HepG2 (cell line): ENCODE measurements around the gene APOC3. TPM values are rescaled to one million over a fixed set of nuclear protein-coding genes. Genes with fewer than 3 reads are reported as not detected.

Experiments
- ATAC-seq: fragments of 200-7000 bp; cut with Tn5 transposase; 3 replicates; pipeline ENCODE4 v1.9.1; 2020; ENCODE audit warnings: mild to moderate bottlenecking, moderate library complexity
- BruUV-seq: library from RNA; stranded (reverse); fragments of 400-500 nt; replicated peaks from 2 replicates; lab custom pipeline; 2021; lab: Mats Ljungman, UMichigan
- CTCF ChIA-PET: fragments of 300-600 bp; formaldehyde crosslinking; extraction: SDS; loops from one replicate; lab custom pipeline; 2021; ENCODE audit warnings: low total read pairs, inconsistent platforms, low intra/inter-chr PET ratio; lab: Yijun Ruan, JAX
- POLR2A ChIA-PET: fragments of 350-600 bp; sonication (Branson Sonifier 250); formaldehyde crosslinking; loops from one replicate; lab custom pipeline; 2020; ENCODE audit warnings: antibody characterized with exemption, inconsistent platforms; lab: Yijun Ruan, JAX
- DNase-seq: peaks from one replicate; pipeline ENCODE4 v3.0.0-alpha.2; 2015; ENCODE audit warnings: low spot score
- FAIRE-seq: peaks from 3 replicates; lab custom pipeline; 2011; peaks lifted over from hg19 to GRCh38; lab: Jason Lieb, UNC
- H2AFZ ChIP-seq: one replicate; pipeline ENCODE4 v1.6.1; 2011; ENCODE audit warnings: low read length, inconsistent platforms
- H3K27ac ChIP-seq: fragments of 300-600 bp; 3 replicates; pipeline ENCODE4 v1.8.0; 2011; ENCODE audit warnings: mixed run types, mild to moderate bottlenecking, mixed read lengths, low read length, inconsistent platforms; ENCODE audit not compliant: insufficient read depth; ENCODE audit errors: extremely low read length
- H3K27me3 ChIP-seq, 2 experiments: fragments of 200-600 bp in 1 of 2; 2 replicates in 1 of 2; 3 replicates in 1 of 2; pipeline versions ENCODE4 v1.6.0 to v1.8.0; 2011; ENCODE audit warnings: low read length in 2 of 2, mild to moderate bottlenecking in 2 of 2, moderate library complexity in 2 of 2, inconsistent platforms in 1 of 2; ENCODE audit not compliant: insufficient read depth in 2 of 2, control insufficient read depth in 1 of 2
- H3K36me3 ChIP-seq, 2 experiments: fragments of 200-600 bp in 1 of 2; replicated peaks in 1 of 2; 2 replicates in 1 of 2; 3 replicates in 1 of 2; pipeline versions ENCODE4 v1.5.1 to v1.8.0; 2011; ENCODE audit warnings: low read length in 2 of 2, inconsistent platforms in 1 of 2; ENCODE audit not compliant: insufficient read depth in 2 of 2, control insufficient read depth in 1 of 2
- H3K4me1 ChIP-seq: 2 replicates; pipeline ENCODE4 v1.5.1; 2012; ENCODE audit warnings: low read length, inconsistent platforms; ENCODE audit not compliant: insufficient read depth
- H3K4me2 ChIP-seq: 2 replicates; pipeline ENCODE4 v1.6.0; 2011; ENCODE audit warnings: low read depth, low read length, inconsistent platforms
- H3K4me3 ChIP-seq, 3 experiments: fragments of 200-600 bp in 1 of 3; sonication (generic), shearing (Covaris generic) in 1 of 3; replicated peaks in 1 of 3; 2 replicates each; pipeline ENCODE4 v1.5.1; 2011 to 2016; ENCODE audit warnings: low read length in 3 of 3, inconsistent platforms in 2 of 3, low read depth in 2 of 3, mild to moderate bottlenecking in 2 of 3, control low read depth in 1 of 3, mixed read lengths in 1 of 3; ENCODE audit not compliant: insufficient read depth in 1 of 3
- H3K79me2 ChIP-seq: one replicate; pipeline ENCODE4 v1.6.1; 2011; ENCODE audit warnings: low read length, inconsistent platforms; ENCODE audit not compliant: insufficient read depth
- H3K9ac ChIP-seq: 2 replicates; pipeline ENCODE4 v1.6.0; 2011; ENCODE audit warnings: mild to moderate bottlenecking, low read depth, low read length, inconsistent platforms; ENCODE audit not compliant: insufficient read depth
- H3K9me3 ChIP-seq: 2 replicates; pipeline ENCODE4 v1.5.1; 2012; ENCODE audit warnings: mild to moderate bottlenecking, low read length
- H4K20me1 ChIP-seq: 2 replicates; pipeline ENCODE4 v1.6.0; 2011; ENCODE audit warnings: inconsistent platforms, mild to moderate bottlenecking, low read length, moderate library complexity; ENCODE audit not compliant: insufficient read depth
- ATAD3A ChIP-seq: sonication (generic); formaldehyde crosslinking; IDR thresholded peaks from 2 replicates; pipeline ENCODE4 v1.4.0; 2020; ENCODE audit warnings: missing genetic modification reagents
- ATF7 ChIP-seq, 2 experiments: fragments of 450-650 bp in 1 of 2; sonication (generic) in 1 of 2; formaldehyde crosslinking in 1 of 2; IDR thresholded peaks; 2 replicates each; pipeline versions ENCODE4 v1.4.0 to v1.6.1; 2016 to 2020; ENCODE audit warnings: antibody characterized with exemption in 1 of 2, mild to moderate bottlenecking in 1 of 2, missing genetic modification reagents in 1 of 2
- FOXK1 ChIP-seq: sonication (generic); formaldehyde crosslinking; IDR thresholded peaks from 2 replicates; pipeline ENCODE4 v1.4.0; 2020; ENCODE audit warnings: low read depth, missing genetic modification reagents, borderline replicate concordance
- HIVEP1 ChIP-seq: sonication (generic); formaldehyde crosslinking; IDR thresholded peaks from 2 replicates; pipeline ENCODE4 v1.4.0; 2020; ENCODE audit warnings: mild to moderate bottlenecking, missing genetic modification reagents
- ISX ChIP-seq: sonication (generic); formaldehyde crosslinking; conservative IDR thresholded peaks from 2 replicates; pipeline ENCODE4 v1.5.0; 2020; ENCODE audit warnings: missing genetic modification reagents
- TOE1 ChIP-seq: sonication (generic); formaldehyde crosslinking; IDR thresholded peaks from 2 replicates; pipeline ENCODE4 v1.4.0; 2020; ENCODE audit warnings: mild to moderate bottlenecking, missing genetic modification reagents
- TRIM24 ChIP-seq: sonication (generic); formaldehyde crosslinking; IDR thresholded peaks from 2 replicates; pipeline ENCODE4 v1.8.0; 2022; ENCODE audit warnings: mild to moderate bottlenecking, missing genetic modification reagents
- ZMYM4 ChIP-seq: sonication (generic); formaldehyde crosslinking; IDR thresholded peaks from 2 replicates; pipeline ENCODE4 v1.8.1; 2023; ENCODE audit warnings: mild to moderate bottlenecking, missing genetic modification reagents
- ZNF24 ChIP-seq: fragments of 450-650 bp; IDR thresholded peaks from 2 replicates; pipeline ENCODE4 v1.6.1; 2017; ENCODE audit warnings: antibody characterized with exemption, mild to moderate bottlenecking
- ZNF296 ChIP-seq: sonication (generic); formaldehyde crosslinking; conservative IDR thresholded peaks from 2 replicates; pipeline ENCODE4 v1.5.0; 2020; ENCODE audit warnings: mild to moderate bottlenecking, missing genetic modification reagents
- ZNF547 ChIP-seq: sonication (generic); formaldehyde crosslinking; IDR thresholded peaks from 2 replicates; pipeline ENCODE4 v1.5.1; 2020; ENCODE audit warnings: mild to moderate bottlenecking, missing genetic modification reagents
- WGBS: methylation state at CpG from one replicate; pipeline ENCODE4 v1.1.6; 2017; ENCODE audit warnings: low lambda C conversion rate; 5-methylcytosine and 5-hydroxymethylcytosine counted together
- in situ Hi-C: cut with HindIII; loops from 2 replicates; pipeline ENCODE4 v1.10.0; 2017; ENCODE audit warnings: low pct_unique_long_range_greater_than_20kb; ENCODE audit not compliant: extremely low pct_ligation_motif_present
- intact Hi-C: fragments of 100-400 bp; cut with micrococcal nuclease; formaldehyde crosslinking; loops from one replicate; pipeline ENCODE4 v1.10.0; 2022; ENCODE audit not compliant: unreplicated experiment
- polyA plus RNA-seq, 8 experiments: library from polyadenylated mRNA; depleted of rRNA in 3 of 8; stranded (reverse) in 7 of 8; unstranded in 1 of 8; fragments of >200 nt; fragmentation: Illumina TruSeq in 4 of 8; extraction: Trizol in 4 of 8; gene quantifications; 2 replicates each; pipeline versions ENCODE4 v1.2.1 to v1.2.3, GENCODE V29; 2011 to 2016; ENCODE audit warnings: low read depth in 4 of 8, missing spikeins in 1 of 8, mixed read lengths in 1 of 8; ENCODE audit not compliant: insufficient read depth in 1 of 8
- total RNA-seq, 5 experiments: library from RNA; depleted of rRNA; stranded (reverse); fragments of >200 nt; fragmentation: Illumina TruSeq; extraction: Trizol; gene quantifications; 2 replicates each; pipeline ENCODE4 v1.2.3, GENCODE V29; 2016; ENCODE audit warnings: low read depth in 1 of 5
- TF ChIP-seq, protein P1 (sequence below): sonication (generic); formaldehyde crosslinking; conservative IDR thresholded peaks from 2 replicates; pipeline ENCODE4 v1.4.0; 2020; ENCODE audit warnings: missing genetic modification reagents
- TF ChIP-seq, protein P2 (sequence below): sonication (generic); formaldehyde crosslinking; conservative IDR thresholded peaks from 2 replicates; pipeline ENCODE4 v1.8.0; 2022; ENCODE audit warnings: mild to moderate bottlenecking, moderate library complexity, missing genetic modification reagents
- TF ChIP-seq, protein P3 (sequence below): sonication (generic); formaldehyde crosslinking; IDR thresholded peaks from 2 replicates; pipeline ENCODE4 v1.4.0; 2020; ENCODE audit warnings: missing genetic modification reagents
- TF ChIP-seq, protein P4 (sequence below): sonication (generic); formaldehyde crosslinking; IDR thresholded peaks from 2 replicates; pipeline ENCODE4 v1.8.0; 2022; ENCODE audit warnings: missing genetic modification reagents, mild to moderate bottlenecking, borderline replicate concordance

Gene APOC3
- total and polyA plus RNA-seq, 2 of the 13 experiments (the other 11 are each of a cell fraction or from before 2014, with no cell fraction given), result 314 to 687 TPM

DNA sequence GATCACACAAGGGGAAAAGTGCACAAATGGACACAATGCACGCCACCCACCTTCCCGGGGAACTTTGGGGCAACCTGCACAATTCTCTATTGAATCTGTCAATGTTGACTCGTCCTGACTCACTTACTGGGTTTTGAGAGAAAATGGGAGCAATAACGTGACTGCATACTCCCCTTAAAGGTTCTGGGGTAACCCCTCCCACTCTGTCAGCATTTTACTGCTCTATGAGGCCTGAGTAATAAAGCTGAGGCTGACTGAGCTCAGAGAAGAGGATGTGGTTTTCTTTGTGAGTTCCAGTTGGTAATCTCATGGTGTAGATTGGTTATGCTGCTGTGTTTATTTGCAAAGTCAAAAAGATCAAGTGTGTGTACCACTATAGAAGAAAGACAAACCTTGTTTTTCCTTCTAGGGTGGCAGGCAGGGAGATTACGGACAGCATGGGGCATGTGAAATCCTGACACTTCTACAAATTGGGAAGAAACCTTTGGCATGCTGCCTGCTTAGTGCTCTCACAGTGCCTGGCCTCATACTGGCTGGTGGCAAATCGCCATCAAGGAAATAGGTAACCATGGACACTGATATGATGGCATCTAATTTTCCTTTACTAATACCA, 23.9 kb downstream of the APOC3 start:
- in situ Hi-C loops, result no loop called here

More for the DNA sequence above, 23.9 kb downstream of the APOC3 start:
- no peak for DNase-seq
- H3K4me3 ChIP-seq, result no peak overlapping the region
- no peak overlapping the region for H3K4me2 ChIP-seq
- no peaks in the 10 kb centered on the region for H3K27me3 ChIP-seq
- H4K20me1 ChIP-seq, result no peaks in the 10 kb centered on the region
- intact Hi-C loops, result no loop called here
- no peaks in the 10 kb centered on the region for H3K79me2 ChIP-seq
- ChIA-PET POLR2A (interaction anchor here (1.2 to 2.3 kb wide), 2 partner anchors 16 to 17 kb away, joined by 3 to 8 read pairs; partner anchors contain the start of gene APOA1), CTCF (no interaction called here)
- H3K9me3 ChIP-seq, result no peaks in the 10 kb centered on the region
- H2AFZ ChIP-seq, result no peak overlapping the region
- peaks cover 10 to 42% of the 10 kb centered on the region in 2 experiments for H3K36me3 ChIP-seq
- H3K9ac ChIP-seq, result no peak overlapping the region
- no peak for TF ChIP-seq TRIM24 (CRISPR knock-in tag)
- no peak for TF ChIP-seq ATAD3A (CRISPR knock-in tag)
- TF ChIP-seq, protein P1, sequence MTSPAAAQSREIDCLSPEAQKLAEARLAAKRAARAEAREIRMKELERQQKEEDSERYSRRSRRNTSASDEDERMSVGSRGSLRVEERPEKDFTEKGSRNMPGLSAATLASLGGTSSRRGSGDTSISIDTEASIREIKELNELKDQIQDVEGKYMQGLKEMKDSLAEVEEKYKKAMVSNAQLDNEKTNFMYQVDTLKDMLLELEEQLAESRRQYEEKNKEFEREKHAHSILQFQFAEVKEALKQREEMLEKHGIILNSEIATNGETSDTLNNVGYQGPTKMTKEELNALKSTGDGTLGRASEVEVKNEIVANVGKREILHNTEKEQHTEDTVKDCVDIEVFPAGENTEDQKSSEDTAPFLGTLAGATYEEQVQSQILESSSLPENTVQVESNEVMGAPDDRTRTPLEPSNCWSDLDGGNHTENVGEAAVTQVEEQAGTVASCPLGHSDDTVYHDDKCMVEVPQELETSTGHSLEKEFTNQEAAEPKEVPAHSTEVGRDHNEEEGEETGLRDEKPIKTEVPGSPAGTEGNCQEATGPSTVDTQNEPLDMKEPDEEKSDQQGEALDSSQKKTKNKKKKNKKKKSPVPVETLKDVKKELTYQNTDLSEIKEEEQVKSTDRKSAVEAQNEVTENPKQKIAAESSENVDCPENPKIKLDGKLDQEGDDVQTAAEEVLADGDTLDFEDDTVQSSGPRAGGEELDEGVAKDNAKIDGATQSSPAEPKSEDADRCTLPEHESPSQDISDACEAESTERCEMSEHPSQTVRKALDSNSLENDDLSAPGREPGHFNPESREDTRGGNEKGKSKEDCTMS (CRISPR knock-in tag), result no peak
- no peak for TF ChIP-seq ZNF24
- TF ChIP-seq ZNF296 (CRISPR knock-in tag), result no peak
- TF ChIP-seq, protein P2, sequence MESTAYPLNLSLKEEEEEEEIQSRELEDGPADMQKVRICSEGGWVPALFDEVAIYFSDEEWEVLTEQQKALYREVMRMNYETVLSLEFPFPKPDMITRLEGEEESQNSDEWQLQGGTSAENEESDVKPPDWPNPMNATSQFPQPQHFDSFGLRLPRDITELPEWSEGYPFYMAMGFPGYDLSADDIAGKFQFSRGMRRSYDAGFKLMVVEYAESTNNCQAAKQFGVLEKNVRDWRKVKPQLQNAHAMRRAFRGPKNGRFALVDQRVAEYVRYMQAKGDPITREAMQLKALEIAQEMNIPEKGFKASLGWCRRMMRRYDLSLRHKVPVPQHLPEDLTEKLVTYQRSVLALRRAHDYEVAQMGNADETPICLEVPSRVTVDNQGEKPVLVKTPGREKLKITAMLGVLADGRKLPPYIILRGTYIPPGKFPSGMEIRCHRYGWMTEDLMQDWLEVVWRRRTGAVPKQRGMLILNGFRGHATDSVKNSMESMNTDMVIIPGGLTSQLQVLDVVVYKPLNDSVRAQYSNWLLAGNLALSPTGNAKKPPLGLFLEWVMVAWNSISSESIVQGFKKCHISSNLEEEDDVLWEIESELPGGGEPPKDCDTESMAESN (CRISPR knock-in tag), result no peak
- TF ChIP-seq ISX (CRISPR knock-in tag), result no peak
- TF ChIP-seq, protein P3, sequence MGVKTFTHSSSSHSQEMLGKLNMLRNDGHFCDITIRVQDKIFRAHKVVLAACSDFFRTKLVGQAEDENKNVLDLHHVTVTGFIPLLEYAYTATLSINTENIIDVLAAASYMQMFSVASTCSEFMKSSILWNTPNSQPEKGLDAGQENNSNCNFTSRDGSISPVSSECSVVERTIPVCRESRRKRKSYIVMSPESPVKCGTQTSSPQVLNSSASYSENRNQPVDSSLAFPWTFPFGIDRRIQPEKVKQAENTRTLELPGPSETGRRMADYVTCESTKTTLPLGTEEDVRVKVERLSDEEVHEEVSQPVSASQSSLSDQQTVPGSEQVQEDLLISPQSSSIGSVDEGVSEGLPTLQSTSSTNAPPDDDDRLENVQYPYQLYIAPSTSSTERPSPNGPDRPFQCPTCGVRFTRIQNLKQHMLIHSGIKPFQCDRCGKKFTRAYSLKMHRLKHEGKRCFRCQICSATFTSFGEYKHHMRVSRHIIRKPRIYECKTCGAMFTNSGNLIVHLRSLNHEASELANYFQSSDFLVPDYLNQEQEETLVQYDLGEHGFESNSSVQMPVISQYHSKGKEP (CRISPR knock-in tag), result no peak
- TF ChIP-seq ATF7 (IDR thresholded peaks at IDR 0.05), result no peak
- TF ChIP-seq ATF7 (CRISPR knock-in tag; IDR thresholded peaks at IDR 0.05), result no peak
- no peak for TF ChIP-seq ZMYM4
- TF ChIP-seq, protein P4, sequence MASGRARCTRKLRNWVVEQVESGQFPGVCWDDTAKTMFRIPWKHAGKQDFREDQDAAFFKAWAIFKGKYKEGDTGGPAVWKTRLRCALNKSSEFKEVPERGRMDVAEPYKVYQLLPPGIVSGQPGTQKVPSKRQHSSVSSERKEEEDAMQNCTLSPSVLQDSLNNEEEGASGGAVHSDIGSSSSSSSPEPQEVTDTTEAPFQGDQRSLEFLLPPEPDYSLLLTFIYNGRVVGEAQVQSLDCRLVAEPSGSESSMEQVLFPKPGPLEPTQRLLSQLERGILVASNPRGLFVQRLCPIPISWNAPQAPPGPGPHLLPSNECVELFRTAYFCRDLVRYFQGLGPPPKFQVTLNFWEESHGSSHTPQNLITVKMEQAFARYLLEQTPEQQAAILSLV (CRISPR knock-in tag), result no peak
- TF ChIP-seq ZNF547, result no peak
- no peak for TF ChIP-seq FOXK1 (CRISPR knock-in tag)
- no peak for TF ChIP-seq HIVEP1 (CRISPR knock-in tag)
- no peak for TF ChIP-seq TOE1 (CRISPR knock-in tag)
- TF ChIP-seq, all 625 proteins: peak for 0
- BruUV-seq, result no TSS peak
- FAIRE-seq (no peak), ATAC-seq (no peak)
- Histone ChIP-seq H3K4me1 (no peaks in the 10 kb centered on the region), H3K27ac (no peak overlapping the region)
- WGBS, result 78% methylated on average over 6 of the region's 6 CpGs
